Transverse colon (tissue), 4 donors: ENCODE measurements around the gene FGGY.

ENCODE experiments used
- CTCF ChIP-seq, 5 experiments: fragments of 200-600 bp in 3 of 5; fragments of 450-650 bp in 2 of 5; sonication (generic) in 3 of 5; IDR thresholded peaks; 1 replicate in 2 of 5; 2 replicates in 3 of 5; pipeline ENCODE4 v1.5.1; 2016 to 2017; ENCODE audit warnings: antibody characterized with exemption in 5 of 5, inconsistent platforms in 3 of 5, mild to moderate bottlenecking in 2 of 5, moderate library complexity in 1 of 5
- EP300 ChIP-seq: sonication (generic); formaldehyde crosslinking; IDR thresholded peaks from one replicate; pipeline ENCODE4 v1.6.1; 2017; ENCODE audit warnings: antibody characterized with exemption, low read depth
- POLR2A ChIP-seq: fragments of 450-650 bp; IDR thresholded peaks from one replicate; pipeline ENCODE4 v1.6.1; 2016; ENCODE audit warnings: antibody characterized with exemption, mild to moderate bottlenecking, moderate library complexity
- POLR2AphosphoS5 ChIP-seq, 3 donors: sonication (generic); formaldehyde crosslinking; IDR thresholded peaks; one replicate each; pipeline ENCODE4 v1.6.1; 2016; ENCODE audit warnings: antibody characterized with exemption in 3 of 3

- TF ChIP-seq CTCF (IDR thresholded peaks at IDR 0.05) = no peak
- no peak for TF ChIP-seq EP300
- TF ChIP-seq POLR2A = no peak
- TF ChIP-seq POLR2AphosphoS5 (IDR thresholded peaks at IDR 0.05) = no peak
Measured at GRCh38 chr1:59748123-59748522, 451.2 kb downstream of the FGGY start.
